Adrenal gland (tissue), 12 donors: ENCODE results near the gene GRAMD1B. TPM values are rescaled to one million over a fixed set of nuclear protein-coding genes. Genes with fewer than 3 reads are reported as not detected.

ENCODE experiments used
- DNase-seq, 7 donors: peaks; one replicate each; pipeline ENCODE4 v3.0.0-alpha.2; 2019 to 2020
- H3K27ac ChIP-seq, 5 donors: fragments of 200-600 bp; sonication (generic) in 4 of 5; 1 replicate in 3 of 5; 2 replicates in 2 of 5; pipeline versions ENCODE4 v1.5.1 to v1.8.0; 2016 to 2020; ENCODE audit warnings: mild to moderate bottlenecking in 1 of 5
- H3K27me3 ChIP-seq: fragments of 200-600 bp; 2 replicates; pipeline ENCODE4 v1.8.0; 2021
- H3K36me3 ChIP-seq, 2 donors: fragments of 200-600 bp; replicated peaks in 1 of 2; 1 replicate in 1 of 2; 2 replicates in 1 of 2; pipeline versions ENCODE4 v1.5.1 to v1.8.0; 2018 to 2022
- H3K4me1 ChIP-seq, 2 donors: fragments of 200-600 bp; replicated peaks in 1 of 2; 1 replicate in 1 of 2; 2 replicates in 1 of 2; pipeline versions ENCODE4 v1.5.1 to v1.8.0; 2018 to 2021
- H3K4me3 ChIP-seq, 4 donors: fragments of 200-600 bp; sonication (generic) in 3 of 4; one replicate each; pipeline ENCODE4 v1.5.1; 2016 to 2018
- H3K9me3 ChIP-seq, 3 donors: fragments of 200-600 bp; sonication (generic) in 1 of 3; replicated peaks in 1 of 3; 1 replicate in 2 of 3; 2 replicates in 1 of 3; pipeline versions ENCODE4 v1.5.1 to v1.8.0; 2016 to 2021
- CTCF ChIP-seq, 6 experiments: fragments of 450-650 bp in 4 of 6; fragments of 200-600 bp in 2 of 6; sonication (generic) in 1 of 6; IDR thresholded peaks; 1 replicate in 5 of 6; 2 replicates in 1 of 6; pipeline versions ENCODE4 v1.5.1 to v1.8.0; 2016 to 2021; ENCODE audit warnings: antibody characterized with exemption in 6 of 6, mild to moderate bottlenecking in 2 of 6, moderate library complexity in 1 of 6
- POLR2A ChIP-seq, 2 donors: fragments of 450-650 bp; IDR thresholded peaks; one replicate each; pipeline ENCODE4 v1.6.1; 2017; ENCODE audit warnings: antibody characterized with exemption in 2 of 2, mild to moderate bottlenecking in 2 of 2, moderate library complexity in 1 of 2
- WGBS, 4 donors: extraction: QIAGEN DNeasy Blood & Tissue Kit in 2 of 4; methylation state at CpG; one replicate each; pipeline versions ENCODE4 v1.1.5 to v1.1.7; 2013 to 2017; 5-methylcytosine and 5-hydroxymethylcytosine counted together
- intact Hi-C, 2 donors: fragments of 100-400 bp; cut with DNase I; formaldehyde crosslinking; loops; one replicate each; pipeline versions ENCODE4 v1.14.1 to v1.15.0; 2022 to 2023
- polyA plus RNA-seq, 3 donors: library from polyadenylated mRNA; stranded (reverse); fragments of 200-250 nt in 2 of 3; fragments of 350-450 nt in 1 of 3; fragmentation: Illumina TruSeq in 1 of 3; extraction: RNeasy Lipid Tissue Mini Kit (QIAGEN cat#74804) in 1 of 3; gene quantifications; one replicate each; pipeline ENCODE4 v1.2.3, GENCODE V29; 2013 to 2014
- total RNA-seq, 9 donors: library from RNA; depleted of rRNA in 4 of 9; stranded (reverse); fragments of >200 nt in 4 of 9; fragments of 120-200 nt in 1 of 9; fragmentation: NEBNext Ultra II Directional in 1 of 9; extraction: Animal tissue kit (Norgen Biotek cat#: 25700) in 1 of 9; gene quantifications; one replicate each; pipeline versions ENCODE4 v1.1.0 to v1.2.4, GENCODE V29; 2013 to 2023
- donor health status: healthy with polysubstance abuse.
- donor health status: Bipolar disorder and iron deficiency.
- donor health status: DM: yes; HTN: yes; CAD: no.
- donor health status: DM: no; HTN: no; CAD: no.
- donor health status: DM: no; HTN: no; CAD: no.
- donor health status: DM: yes; HTN: yes; CAD: no.

Gene GRAMD1B
- total and polyA plus RNA-seq, 12 donors, result 101 to 1,898 (median 285) TPM

- H3K4me3 ChIP-seq, result no peak overlapping the region
- H3K27me3 ChIP-seq, result no peaks in the 10 kb centered on the region
- peaks cover 10 to 27% of the 10 kb centered on the region in 2 donors for H3K4me1 ChIP-seq
- TF ChIP-seq CTCF (IDR thresholded peaks at IDR 0.05) (no peak), POLR2A (IDR thresholded peaks at IDR 0.05) (no peak)
- peak in 4 of 7 donors; percentile 43 to 60 (median 52) for DNase-seq
- peaks cover 0 to 3% of the 10 kb centered on the region in 2 donors for H3K36me3 ChIP-seq
- no peaks in the 10 kb centered on the region for H3K9me3 ChIP-seq
- WGBS, 4 donors, result 24 to 43% (median 40%) methylated on average over 3 of the region's 3 CpGs
- peak overlapping the region; percentile 20 to 82 (median 67) for H3K27ac ChIP-seq
- intact Hi-C loops, result no loop called here
These were observed 200.1 kb downstream of the GRAMD1B start for GRCh38 chr11:123630126-123630608.

DNA sequence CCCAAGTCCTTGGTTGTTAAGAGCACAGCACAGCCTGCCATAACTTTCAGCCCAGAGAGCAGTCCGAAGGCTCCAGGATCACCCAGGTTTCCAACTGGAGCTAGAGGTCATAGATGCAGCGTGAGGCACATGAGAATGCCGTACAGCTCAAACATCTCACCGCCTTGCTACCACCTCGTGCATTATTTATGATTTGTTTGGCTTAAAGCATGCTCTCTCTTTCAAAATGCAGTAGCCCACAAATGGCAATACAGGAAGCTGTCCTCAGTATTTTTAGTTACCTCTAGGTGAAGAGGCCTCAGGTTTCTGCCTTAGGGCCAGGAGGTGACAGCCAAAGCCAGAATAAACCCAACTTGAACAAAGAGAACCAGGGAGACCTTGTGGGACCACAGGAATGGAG lies 210.0 kb downstream of the GRAMD1B start:
- H3K4me1 ChIP-seq, result no peaks in the 10 kb centered on the region
- no peak overlapping the region for H3K4me3 ChIP-seq
- no peak overlapping the region for H3K27ac ChIP-seq
- no peak for TF ChIP-seq POLR2A (IDR thresholded peaks at IDR 0.05)
- TF ChIP-seq CTCF (IDR thresholded peaks at IDR 0.05), result no peak
- no peaks in the 10 kb centered on the region for H3K27me3 ChIP-seq
- H3K9me3 ChIP-seq, result no peaks in the 10 kb centered on the region
- WGBS, 4 donors, result 63 to 76% (median 70%) methylated on average over 5 of the region's 5 CpGs
- no peak for DNase-seq
- intact Hi-C loops, result loop anchor here (5.0 to 10.0 kb wide), 2 partner anchors 65 to 67 kb away; no protein-coding TSS in a partner anchor
- no peaks in the 10 kb centered on the region for H3K36me3 ChIP-seq

DNA sequence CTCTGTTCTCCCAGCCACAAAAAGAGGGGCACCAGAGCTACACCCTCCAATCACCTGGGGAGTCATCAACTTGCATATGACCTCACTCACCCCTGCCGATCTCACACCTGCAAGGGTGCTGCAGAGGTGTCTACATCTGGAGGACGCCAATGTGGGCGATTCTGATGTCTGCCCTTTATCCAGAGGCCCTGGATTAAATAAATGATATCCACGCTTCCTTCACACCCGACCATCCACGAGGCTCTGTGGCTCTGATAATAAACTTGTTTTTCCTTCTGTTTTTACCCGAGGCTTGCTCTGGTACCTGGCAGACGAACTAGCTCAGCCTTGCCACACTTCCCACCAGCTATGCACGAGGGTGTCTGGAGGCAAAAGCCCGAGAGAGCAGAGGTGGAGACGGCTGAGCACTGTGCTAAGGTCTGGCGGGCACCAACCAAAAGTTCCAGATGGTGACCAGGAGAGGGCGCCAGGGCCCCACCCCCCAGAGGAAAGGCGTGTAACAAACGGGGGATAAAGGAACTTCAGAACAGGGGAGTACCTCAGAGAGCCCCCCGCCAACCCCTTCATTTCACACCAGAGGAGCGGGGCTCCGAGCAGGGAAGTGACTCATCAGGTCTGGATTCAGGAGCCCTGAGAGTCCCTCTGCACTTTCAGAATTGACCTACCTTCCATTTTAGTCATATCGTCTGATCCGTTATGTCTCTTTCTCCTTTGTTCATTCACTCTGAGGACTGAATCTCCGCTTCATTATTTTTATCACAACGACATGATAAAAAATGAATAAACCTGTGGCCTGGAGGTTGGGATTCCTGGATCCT lies 210.8 kb downstream of the GRAMD1B start:
- TF ChIP-seq POLR2A (IDR thresholded peaks at IDR 0.05) (no peak), CTCF (IDR thresholded peaks at IDR 0.05) (peak; percentile 57 to 78 (median 72))
- intact Hi-C loops, result loop anchor here (5.0 to 10.0 kb wide), 2 partner anchors 64 to 66 kb away; no protein-coding TSS in a partner anchor
- WGBS, 4 donors, result 22 to 30% (median 29%) methylated on average over 19 to 22 of the region's 22 CpGs
- DNase-seq, result peak in 6 of 7 donors; percentile 36 to 79 (median 52)
- H3K9me3 ChIP-seq, result no peaks in the 10 kb centered on the region
- H3K27me3 ChIP-seq, result no peaks in the 10 kb centered on the region
- no peak overlapping the region for H3K4me3 ChIP-seq
- no peak overlapping the region for H3K27ac ChIP-seq
- no peaks in the 10 kb centered on the region for H3K4me1 ChIP-seq
- no peaks in the 10 kb centered on the region for H3K36me3 ChIP-seq

GRCh38 chr11:123641495-123641840 lies 211.4 kb downstream of the GRAMD1B start:
- intact Hi-C loops, result loop anchor here (5.0 to 10.0 kb wide), 2 partner anchors 63 to 66 kb away; no protein-coding TSS in a partner anchor
- WGBS, 4 donors, result 66 to 79% (median 71%) methylated on average over 4 of the region's 4 CpGs
- H3K27ac ChIP-seq, result no peak overlapping the region
- TF ChIP-seq POLR2A (IDR thresholded peaks at IDR 0.05) (no peak), CTCF (IDR thresholded peaks at IDR 0.05) (no peak)
- H3K27me3 ChIP-seq, result no peaks in the 10 kb centered on the region
- H3K4me1 ChIP-seq, result no peaks in the 10 kb centered on the region
- DNase-seq, result no peak
- H3K4me3 ChIP-seq, result no peak overlapping the region
- no peaks in the 10 kb centered on the region for H3K9me3 ChIP-seq
- no peaks in the 10 kb centered on the region for H3K36me3 ChIP-seq
